Activated naive CD4-positive, alpha-beta T cell treated with anti-CD3 and anti-CD28 coated beads, Interleukin-2, amount 50 U/mL, for 24 hours (primary cell): ENCODE data around the gene BUB1.
"Not testable (repeated sequence)": the region's sequence is repeated elsewhere in the genome, so short reads cannot be mapped to it uniquely, and the experiment has no call there.

Experiments
- H3K27ac Mint-ChIP-seq: one replicate; pipeline ENCODE4 v1.8.0; 2021; ENCODE audit warnings: mild to moderate bottlenecking, mixed read lengths
- H3K27me3 Mint-ChIP-seq: one replicate; pipeline ENCODE4 v1.8.0; 2021; ENCODE audit warnings: mixed read lengths
- H3K36me3 Mint-ChIP-seq: one replicate; pipeline ENCODE4 v1.8.0; 2021; ENCODE audit warnings: mixed read lengths
- H3K4me1 Mint-ChIP-seq: one replicate; pipeline ENCODE4 v1.8.0; 2021; ENCODE audit warnings: mixed read lengths
- H3K4me3 Mint-ChIP-seq: one replicate; pipeline ENCODE4 v1.8.0; 2021; ENCODE audit warnings: mild to moderate bottlenecking, mixed read lengths
- H3K9me3 Mint-ChIP-seq: one replicate; pipeline ENCODE4 v1.8.0; 2021; ENCODE audit warnings: mixed read lengths

The BUB1 gene

DNA sequence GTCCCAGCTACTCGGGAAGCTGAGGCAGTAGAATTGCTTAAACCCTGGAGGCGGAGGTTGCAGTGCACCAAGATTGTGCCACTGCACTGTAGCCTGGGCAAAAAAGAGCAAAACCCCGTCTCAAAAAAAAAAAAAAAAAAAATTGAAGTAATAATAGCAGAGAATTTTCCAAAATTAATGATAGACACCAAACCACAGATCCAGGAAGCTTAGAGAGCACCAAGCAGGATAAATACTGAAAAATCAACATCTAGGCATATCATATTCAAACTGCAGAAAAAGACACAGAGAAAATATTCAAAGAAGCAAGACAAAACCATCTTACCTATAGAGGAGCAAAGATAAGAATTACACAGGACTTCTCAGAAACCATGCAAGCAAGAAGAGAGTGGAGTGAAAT lies 33.5 kb downstream of the BUB1 start:
- no peak overlapping the region for H3K4me3 Mint-ChIP-seq
- H3K4me1 Mint-ChIP-seq = no peaks in the 10 kb centered on the region
- no peaks in the 10 kb centered on the region for H3K36me3 Mint-ChIP-seq
- H3K27me3 Mint-ChIP-seq = no peaks in the 10 kb centered on the region
- H3K27ac Mint-ChIP-seq = no peak overlapping the region
- H3K9me3 Mint-ChIP-seq = no peaks in the 10 kb centered on the region

DNA sequence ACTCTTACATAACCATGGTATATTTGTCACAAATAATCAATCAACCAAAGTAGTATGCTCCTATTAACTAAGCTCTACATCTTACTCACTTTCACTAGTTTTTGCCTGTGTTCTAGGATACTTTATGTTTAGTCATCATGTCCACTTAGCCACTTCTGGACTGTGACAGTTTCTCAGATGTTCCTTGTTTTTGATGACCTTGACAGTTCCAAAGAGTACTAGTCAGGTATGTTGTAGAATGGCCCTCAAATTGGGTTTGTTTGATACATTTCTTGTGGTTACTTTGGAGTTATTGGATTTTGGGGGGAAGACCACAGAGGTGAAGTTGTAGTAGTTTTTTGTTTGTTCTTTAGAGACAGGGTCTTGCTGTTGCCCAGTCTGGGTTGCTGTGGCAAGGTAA lies 35.5 kb downstream of the BUB1 start:
- Mint-ChIP-seq H3K4me3 (no peak overlapping the region), H3K36me3 (no peaks in the 10 kb centered on the region), H3K27ac (no peak overlapping the region), H3K27me3 (no peaks in the 10 kb centered on the region), H3K4me1 (no peaks in the 10 kb centered on the region), H3K9me3 (no peaks in the 10 kb centered on the region)

DNA sequence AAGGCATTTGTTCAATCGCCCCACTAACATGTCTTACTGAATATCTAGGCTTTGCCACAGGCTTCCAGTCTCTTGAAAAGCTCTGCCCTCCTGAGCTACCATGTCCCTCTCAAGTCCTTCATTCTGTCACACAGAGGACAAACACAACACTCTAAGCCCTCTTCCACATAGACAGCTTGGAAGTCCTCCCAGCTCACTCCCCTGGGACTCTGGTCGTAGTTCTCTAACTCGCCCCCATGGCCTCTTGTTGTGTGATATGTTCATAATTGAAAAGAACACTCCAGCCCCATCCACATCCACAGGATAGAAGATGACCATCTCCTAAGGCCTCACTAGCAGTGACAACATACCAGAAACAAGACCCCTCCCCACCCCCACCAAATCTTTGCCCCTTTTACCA lies 37.9 kb downstream of the BUB1 start:
- H3K27ac Mint-ChIP-seq = no peak overlapping the region
- no peak overlapping the region for H3K4me3 Mint-ChIP-seq
- no peaks in the 10 kb centered on the region for H3K9me3 Mint-ChIP-seq
- no peaks in the 10 kb centered on the region for H3K27me3 Mint-ChIP-seq
- no peaks in the 10 kb centered on the region for H3K36me3 Mint-ChIP-seq
- no peaks in the 10 kb centered on the region for H3K4me1 Mint-ChIP-seq

DNA sequence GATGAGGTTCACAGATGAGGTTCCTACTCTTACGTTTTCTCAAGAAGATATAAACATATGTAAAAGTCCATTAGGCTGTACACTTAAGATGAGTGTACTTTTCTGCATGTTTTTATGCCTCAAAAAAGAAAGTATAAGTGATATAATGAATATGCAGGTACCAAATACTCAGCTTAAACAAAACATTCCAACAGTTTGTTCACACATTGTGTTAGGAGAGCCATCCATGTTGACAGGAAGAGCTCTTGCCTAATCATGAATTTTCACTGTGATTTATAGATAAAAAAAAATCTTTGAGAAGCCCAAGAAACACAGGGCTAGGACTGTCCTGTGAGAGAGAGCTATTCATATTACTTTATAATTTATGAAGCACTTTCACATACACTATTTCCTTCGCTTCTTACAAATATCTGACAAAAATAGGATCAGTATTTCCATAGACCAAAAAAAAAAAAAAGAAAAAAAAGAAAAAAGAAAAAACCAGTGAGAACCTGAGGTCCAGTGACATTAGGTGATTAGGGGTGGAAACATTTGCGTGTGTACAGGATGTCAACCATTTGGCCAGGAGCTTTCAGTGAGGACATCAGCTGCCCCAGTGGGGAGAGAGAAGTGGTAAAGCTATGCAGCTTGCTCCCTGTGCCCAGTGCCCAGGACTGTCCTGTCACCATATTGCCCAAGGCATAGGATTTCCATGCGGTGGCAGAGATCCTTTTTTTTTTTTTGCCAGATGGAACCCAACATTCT lies 38.7 kb downstream of the BUB1 start:
- Mint-ChIP-seq H3K4me1 (no peaks in the 10 kb centered on the region), H3K27me3 (no peaks in the 10 kb centered on the region), H3K4me3 (no peak overlapping the region), H3K27ac (no peak overlapping the region), H3K9me3 (no peaks in the 10 kb centered on the region), H3K36me3 (no peaks in the 10 kb centered on the region)

DNA sequence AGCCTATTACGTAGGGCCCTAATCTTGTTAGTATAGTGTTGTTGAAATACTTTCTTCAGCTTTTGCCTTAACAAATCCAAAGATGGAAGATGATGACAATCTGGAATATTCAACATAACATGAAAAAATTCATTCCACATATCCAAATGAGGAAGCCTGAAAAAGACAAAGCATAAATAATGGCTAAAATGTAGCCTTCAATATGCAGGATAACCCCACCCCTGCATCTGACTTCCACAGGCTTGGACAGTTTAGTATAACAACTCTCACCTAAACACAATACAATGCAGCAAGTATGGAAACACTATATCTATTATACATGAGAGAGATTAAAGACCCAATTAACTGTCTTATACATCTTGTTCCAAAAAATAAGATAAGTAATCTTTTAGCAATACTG lies 39.9 kb downstream of the BUB1 start:
- Mint-ChIP-seq H3K4me3 (no peak overlapping the region), H3K27ac (no peak overlapping the region), H3K9me3 (no peaks in the 10 kb centered on the region), H3K36me3 (no peaks in the 10 kb centered on the region), H3K4me1 (no peaks in the 10 kb centered on the region), H3K27me3 (no peaks in the 10 kb centered on the region)

DNA sequence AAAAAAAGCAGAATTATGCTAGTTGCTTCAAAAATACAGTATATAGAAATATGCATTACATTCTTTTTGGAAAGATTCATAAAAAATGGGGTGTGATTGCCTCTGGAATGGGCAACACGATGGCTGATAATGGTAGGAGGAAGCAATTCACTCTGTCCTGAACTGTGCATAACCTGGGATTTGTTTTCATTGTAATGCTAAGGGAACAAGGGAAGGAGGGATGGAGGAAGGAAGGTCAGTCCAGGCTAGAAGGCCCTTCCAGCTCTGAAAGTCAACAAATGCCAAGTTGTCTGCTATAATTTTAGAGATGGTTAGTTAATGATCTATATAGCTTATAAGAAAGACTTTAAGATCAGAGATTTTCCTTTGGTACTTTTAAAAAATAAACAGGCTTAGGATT lies 40.8 kb downstream of the BUB1 start:
- Mint-ChIP-seq H3K4me1 (no peaks in the 10 kb centered on the region), H3K4me3 (no peak overlapping the region), H3K36me3 (no peaks in the 10 kb centered on the region)

DNA sequence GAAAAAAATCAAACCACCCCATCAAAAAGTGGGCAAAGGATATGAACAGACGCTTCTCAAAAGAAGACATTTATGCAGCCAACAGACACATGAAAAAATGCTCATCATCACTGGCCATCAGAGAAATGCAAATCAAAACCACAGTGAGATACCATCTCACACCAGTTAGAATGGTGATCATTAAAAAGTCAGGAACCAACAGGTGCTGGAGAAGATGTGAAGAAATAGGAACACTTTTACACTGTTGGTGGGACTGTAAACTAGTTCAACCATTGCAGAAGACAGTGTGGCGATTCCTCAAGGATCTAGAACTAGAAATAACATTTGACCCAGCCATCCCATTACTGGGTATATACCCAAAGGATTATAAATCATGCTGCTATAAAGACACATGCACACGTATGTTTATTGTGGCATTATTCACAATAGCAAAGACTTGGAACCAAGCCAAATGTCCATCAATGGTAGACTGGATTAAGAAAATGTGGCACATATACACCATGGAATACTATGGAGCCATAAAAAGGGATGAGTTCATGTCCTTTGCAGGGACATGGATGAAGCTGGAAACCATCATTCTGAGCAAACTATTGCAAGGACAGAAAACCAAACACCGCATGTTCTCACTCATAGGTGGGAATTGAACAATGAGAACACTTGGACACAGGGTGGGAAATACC lies 41.8 kb downstream of the BUB1 start:
- not testable (repeated sequence) for H3K27ac Mint-ChIP-seq, H3K36me3 Mint-ChIP-seq, H3K4me1 Mint-ChIP-seq, H3K27me3 Mint-ChIP-seq, H3K9me3 Mint-ChIP-seq, H3K4me3 Mint-ChIP-seq

More for the DNA sequence above, 40.8 kb downstream of the BUB1 start:
- Mint-ChIP-seq H3K9me3 (no peaks in the 10 kb centered on the region), H3K27me3 (no peaks in the 10 kb centered on the region), H3K27ac (no peak overlapping the region)

DNA sequence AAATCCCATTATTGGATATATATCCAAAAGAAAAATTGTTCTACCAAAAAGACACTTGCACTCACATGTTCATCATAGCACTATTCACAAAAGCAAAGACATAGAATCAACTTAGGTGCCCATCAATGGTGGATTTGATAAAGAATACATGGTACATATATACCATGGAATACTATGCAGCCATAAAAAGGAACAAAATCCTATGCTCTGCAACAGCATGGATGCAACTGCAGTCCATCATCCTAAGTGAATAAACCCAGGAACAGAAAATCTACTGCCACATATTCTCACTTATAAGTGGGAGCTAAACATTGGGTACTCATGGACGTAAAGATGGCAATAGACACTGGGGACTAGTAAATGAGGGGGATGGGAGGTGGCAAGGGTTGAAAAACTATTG lies 50.5 kb downstream of the BUB1 start:
- H3K36me3 Mint-ChIP-seq, H3K4me1 Mint-ChIP-seq, H3K27me3 Mint-ChIP-seq, H3K9me3 Mint-ChIP-seq, H3K4me3 Mint-ChIP-seq, H3K27ac Mint-ChIP-seq: not testable (repeated sequence)

DNA sequence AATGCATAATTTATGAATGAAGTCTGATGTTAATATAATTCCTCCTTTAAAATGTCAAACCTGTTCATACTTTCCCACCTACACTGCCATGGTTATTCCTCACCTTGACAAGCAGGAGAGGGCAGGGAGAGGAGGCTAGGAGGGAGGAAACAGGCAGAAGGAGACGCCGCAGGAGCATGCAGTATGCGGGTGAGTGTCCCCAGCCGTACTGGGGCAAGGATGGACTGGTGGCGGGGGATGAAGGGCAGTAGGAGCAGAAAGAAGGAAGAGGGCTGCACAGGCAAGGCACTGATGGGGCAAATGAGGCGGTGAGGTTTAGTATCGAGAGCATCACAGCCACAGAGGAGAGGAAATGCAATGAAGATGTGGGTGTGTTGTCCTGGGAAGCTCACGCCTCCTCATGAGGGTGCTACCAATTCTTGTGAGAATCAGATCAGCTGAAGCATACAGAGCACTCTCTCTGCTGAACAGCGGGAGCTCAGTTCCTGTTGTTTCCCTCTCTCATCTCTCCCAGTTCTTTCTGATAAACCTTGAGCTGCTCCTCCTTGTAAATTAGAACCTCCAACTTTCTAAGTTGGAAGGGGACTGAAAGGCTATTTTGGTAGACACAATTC lies 58.4 kb downstream of the BUB1 start:
- H3K36me3 Mint-ChIP-seq, H3K27ac Mint-ChIP-seq, H3K4me3 Mint-ChIP-seq, H3K9me3 Mint-ChIP-seq, H3K27me3 Mint-ChIP-seq, H3K4me1 Mint-ChIP-seq: not testable (repeated sequence)

DNA sequence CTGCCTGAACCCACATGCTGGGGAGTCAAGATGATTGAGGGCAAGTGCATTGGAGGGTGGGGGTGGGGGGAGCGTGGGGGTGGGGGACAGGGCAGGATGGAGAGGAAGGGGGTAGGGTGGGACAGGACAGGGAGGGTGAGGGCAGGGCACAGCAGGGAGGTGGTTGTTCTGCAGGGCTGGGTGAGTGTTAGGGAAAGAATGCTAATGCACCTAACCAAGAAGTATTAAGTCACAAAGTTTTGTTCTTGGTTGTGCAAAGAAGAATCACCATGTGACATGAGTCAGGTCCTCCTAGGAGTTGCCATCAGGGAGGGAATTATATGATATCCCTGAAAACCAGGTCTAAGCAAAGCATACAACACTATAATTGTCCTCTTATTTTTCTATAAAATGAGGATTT lies 63.9 kb downstream of the BUB1 start:
- not testable (repeated sequence) for H3K4me1 Mint-ChIP-seq, H3K27ac Mint-ChIP-seq, H3K27me3 Mint-ChIP-seq, H3K9me3 Mint-ChIP-seq, H3K36me3 Mint-ChIP-seq, H3K4me3 Mint-ChIP-seq

DNA sequence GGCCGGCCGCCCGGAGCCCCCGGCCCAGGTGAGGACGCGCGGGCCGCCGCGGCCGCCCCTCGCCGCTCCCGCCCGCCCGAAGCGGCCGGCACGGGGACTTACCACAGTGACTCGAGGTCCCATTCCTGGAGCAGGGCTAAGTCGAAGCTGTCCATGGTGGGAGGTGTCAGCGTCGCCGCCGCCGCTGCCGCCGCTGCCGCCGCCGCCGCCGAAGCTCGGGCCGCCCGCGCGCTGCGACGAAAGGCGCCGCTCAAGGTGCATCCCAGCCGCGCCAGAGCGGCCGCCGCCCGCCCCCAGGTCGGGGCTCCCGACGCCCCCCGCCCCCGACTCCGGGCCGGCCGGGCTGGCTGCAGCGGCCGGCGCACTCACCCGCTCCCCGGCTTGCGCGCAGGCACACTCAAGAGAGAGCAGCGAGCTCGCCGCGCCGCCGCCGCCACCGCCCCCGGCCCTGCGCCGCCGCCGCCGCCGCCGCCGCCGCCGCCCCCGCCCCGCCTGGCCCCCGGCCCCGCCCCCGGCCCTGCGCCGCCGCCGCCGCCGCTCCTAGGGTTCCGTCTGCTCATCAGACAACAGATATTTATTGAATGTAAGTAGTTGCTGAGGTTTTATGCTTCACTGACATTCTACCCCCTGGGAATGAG lies 67.1 kb downstream of the BUB1 start:
- not testable (repeated sequence) for H3K27ac Mint-ChIP-seq, H3K9me3 Mint-ChIP-seq, H3K4me3 Mint-ChIP-seq, H3K4me1 Mint-ChIP-seq, H3K27me3 Mint-ChIP-seq, H3K36me3 Mint-ChIP-seq

DNA sequence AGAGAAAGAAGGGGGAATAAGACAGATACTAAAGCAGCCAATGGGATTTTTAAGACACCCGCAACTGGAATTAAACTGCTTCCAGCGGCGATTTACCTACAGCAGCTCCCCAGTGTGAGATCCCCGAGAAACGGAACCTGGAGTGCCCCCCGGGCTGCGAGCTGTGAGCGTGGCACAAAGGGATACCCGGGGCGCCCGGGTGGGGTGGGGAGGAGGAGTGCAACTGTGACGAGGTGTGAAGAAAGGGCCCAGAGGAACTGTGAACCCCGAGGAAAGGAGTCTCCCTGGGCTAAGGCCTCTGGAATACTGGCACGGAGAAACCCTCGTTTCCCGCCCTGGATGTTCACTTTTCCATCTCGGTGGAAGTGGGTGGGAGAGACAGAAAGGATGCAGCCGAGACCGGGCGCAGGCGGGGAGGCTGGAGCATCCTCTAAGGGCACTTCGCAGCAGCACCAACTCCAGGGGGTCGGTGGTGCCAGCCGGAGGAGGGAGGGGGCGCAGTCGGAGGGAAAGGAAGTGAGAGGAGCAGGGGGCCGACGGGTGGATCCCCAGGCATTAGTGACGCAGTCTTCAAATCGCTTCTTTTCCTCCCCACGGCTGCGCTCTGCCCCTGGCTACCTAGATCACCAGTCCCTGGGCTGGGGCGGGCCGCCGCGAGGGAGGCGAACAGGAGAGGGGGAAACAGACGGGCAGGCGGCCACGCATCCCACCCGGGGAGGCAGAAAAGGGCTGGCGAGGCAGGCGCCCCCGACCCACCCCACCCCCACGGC lies 67.8 kb downstream of the BUB1 start:
- not testable (repeated sequence) for H3K27me3 Mint-ChIP-seq, H3K27ac Mint-ChIP-seq, H3K4me1 Mint-ChIP-seq, H3K4me3 Mint-ChIP-seq, H3K36me3 Mint-ChIP-seq, H3K9me3 Mint-ChIP-seq

DNA sequence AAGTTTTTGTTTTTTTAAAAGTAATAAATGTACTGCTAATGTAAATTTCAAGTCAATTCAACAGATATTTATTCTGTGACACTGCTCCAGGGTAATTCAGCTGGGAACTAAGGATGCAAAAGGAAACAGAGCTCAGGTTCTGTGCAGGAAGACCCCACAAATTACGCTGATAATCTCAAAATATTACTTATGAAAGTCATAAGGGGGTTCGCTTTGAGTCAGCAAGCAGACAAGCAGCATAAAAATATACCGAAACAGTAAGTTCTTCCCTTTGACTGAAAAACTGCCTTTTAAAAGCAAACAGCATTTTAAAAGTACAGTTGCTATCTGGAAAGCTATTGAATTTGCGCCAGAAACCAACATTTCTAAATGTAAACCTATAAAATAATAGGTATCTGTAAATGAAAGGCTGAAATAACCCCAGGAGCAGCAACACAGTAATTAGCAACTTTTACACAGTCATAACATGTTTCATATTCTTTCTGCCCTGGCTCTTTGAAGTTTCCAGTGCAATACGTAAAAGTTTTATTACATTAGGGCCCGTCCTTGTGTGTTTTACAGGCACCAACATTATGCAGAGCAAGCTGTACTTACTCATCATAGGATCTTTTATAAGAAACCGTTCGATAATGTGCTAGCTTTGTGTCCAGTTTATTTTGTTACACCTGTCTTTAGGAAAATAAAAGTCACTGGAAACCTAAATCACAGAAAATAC lies 68.9 kb downstream of the BUB1 start:
- H3K4me1 Mint-ChIP-seq, H3K27ac Mint-ChIP-seq, H3K4me3 Mint-ChIP-seq, H3K9me3 Mint-ChIP-seq, H3K36me3 Mint-ChIP-seq, H3K27me3 Mint-ChIP-seq: not testable (repeated sequence)

DNA sequence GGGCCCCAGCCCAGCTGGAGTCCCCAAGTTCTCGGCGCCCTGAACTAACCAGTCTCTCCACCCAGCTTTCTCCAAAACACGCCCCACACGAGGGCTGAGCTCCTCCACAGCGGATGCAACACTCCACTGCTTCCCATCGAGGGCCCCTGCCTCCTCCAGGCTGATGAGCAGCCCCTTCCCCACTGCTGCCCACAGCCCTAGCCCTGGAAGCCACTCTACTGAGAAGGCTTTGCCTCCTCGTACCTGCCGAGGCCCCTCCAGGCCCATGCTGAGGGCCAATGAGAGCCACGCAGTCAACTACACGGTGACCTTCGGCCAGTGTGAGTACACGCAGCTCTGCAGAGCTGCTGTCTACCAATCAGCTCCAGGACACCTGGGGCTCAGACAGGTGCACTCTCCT lies 72.8 kb downstream of the BUB1 start:
- not testable (repeated sequence) for H3K4me3 Mint-ChIP-seq, H3K36me3 Mint-ChIP-seq, H3K4me1 Mint-ChIP-seq, H3K27me3 Mint-ChIP-seq, H3K9me3 Mint-ChIP-seq, H3K27ac Mint-ChIP-seq

DNA sequence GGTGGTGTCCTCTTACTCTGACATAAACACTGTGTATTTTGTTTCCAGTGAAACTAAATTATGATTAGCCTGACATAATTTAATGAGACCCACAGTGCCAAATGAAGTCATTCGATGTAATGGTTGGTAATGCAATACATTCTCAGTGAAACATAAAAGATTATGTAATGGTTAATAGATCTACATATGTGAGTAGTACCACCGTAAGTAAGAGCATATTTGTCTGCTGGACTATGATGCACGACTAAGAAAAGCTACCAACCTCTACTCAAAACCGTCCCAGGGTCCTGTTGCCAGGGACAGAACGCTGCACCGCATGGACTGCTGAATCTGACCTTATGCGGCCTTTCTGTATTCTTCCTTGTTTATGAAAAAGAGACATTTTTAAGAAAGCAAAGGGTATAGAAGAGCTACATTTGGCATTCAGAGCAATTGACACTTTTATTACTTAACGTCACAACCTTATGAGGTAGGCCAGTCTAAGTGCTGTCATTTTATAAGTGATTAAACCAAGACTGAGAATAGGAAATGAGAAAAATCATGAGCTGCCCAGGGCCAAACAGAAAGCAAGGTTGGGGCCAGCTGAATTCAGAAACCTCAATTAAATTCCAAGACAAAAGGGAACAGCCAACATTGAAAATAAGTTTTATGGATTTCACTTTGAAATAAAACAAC lies 73.8 kb downstream of the BUB1 start:
- H3K4me3 Mint-ChIP-seq, H3K27me3 Mint-ChIP-seq, H3K36me3 Mint-ChIP-seq, H3K9me3 Mint-ChIP-seq, H3K27ac Mint-ChIP-seq, H3K4me1 Mint-ChIP-seq: not testable (repeated sequence)
